Measurements from ENCODE around the gene MAMDC4.
"Not testable (repeated sequence)": the region's sequence is repeated elsewhere in the genome, so short reads cannot be mapped to it uniquely, and the experiment has no call there.

Gene MAMDC4

GRCh38 chr9:136838314-136839228 lies 13.6 kb upstream of the MAMDC4 start:
- no peak for DNase-seq (ENCODE audit: low read depth in 3 of 3)

GRCh38 chr9:136839229-136840139 lies 12.7 kb upstream of the MAMDC4 start:
- no peak for DNase-seq (ENCODE audit: low read depth in 3 of 3)

GRCh38 chr9:136840140-136840876 lies 11.8 kb upstream of the MAMDC4 start:
- DNase-seq (ENCODE audit: low read depth in 3 of 3): no peak

- no peak for DNase-seq (ENCODE audit: low read depth in 3 of 3)
These were observed 11.1 kb upstream of the MAMDC4 start for GRCh38 chr9:136840877-136841645.

- not testable (repeated sequence) for DNase-seq (ENCODE audit: low read depth in 3 of 3)
These were observed 10.3 kb upstream of the MAMDC4 start for GRCh38 chr9:136841646-136842379.

GRCh38 chr9:136842380-136842948 lies 9.7 kb upstream of the MAMDC4 start, which contains the start of gene AJM1:
Gene AJM1, plus strand, starts transcription at chr9:136842478. Its CDS starts 1,937 bp downstream, at chr9:136844415.
- DNase-seq (ENCODE audit: low read depth in 3 of 3): peak; percentile 56 to 67 (median 63)

GRCh38 chr9:136843159-136843800 lies 8.9 kb upstream of the MAMDC4 start:
- not testable (repeated sequence) for DNase-seq (ENCODE audit: low read depth in 3 of 3)

GRCh38 chr9:136843801-136844740 lies 8.1 kb upstream of the MAMDC4 start:
- DNase-seq (ENCODE audit: low read depth in 3 of 3): peak; percentile 32 to 51 (median 42)

- no peak for DNase-seq (ENCODE audit: low read depth in 3 of 3)
These were observed 7.2 kb upstream of the MAMDC4 start for GRCh38 chr9:136844761-136845464.

- DNase-seq (ENCODE audit: low read depth in 3 of 3): no peak
These were observed 6.5 kb upstream of the MAMDC4 start for GRCh38 chr9:136845465-136846260.

- DNase-seq (ENCODE audit: low read depth in 3 of 3): peak in 2 of 3 experiments; percentile 20 to 38
These were observed 5.6 kb upstream of the MAMDC4 start for GRCh38 chr9:136846376-136847087.

GRCh38 chr9:136847088-136847825 lies 4.9 kb upstream of the MAMDC4 start:
- DNase-seq (ENCODE audit: low read depth in 3 of 3): no peak

- peak in 2 of 3 experiments; percentile 47 to 51 for DNase-seq (ENCODE audit: low read depth in 3 of 3)
These were observed 4.2 kb upstream of the MAMDC4 start for GRCh38 chr9:136847826-136848392.

GRCh38 chr9:136848393-136849037 lies 3.6 kb upstream of the MAMDC4 start:
- no peak for DNase-seq (ENCODE audit: low read depth in 3 of 3)
